H1 (cell line): ENCODE measurements around the gene SCIMP. TPM values are rescaled to one million over a fixed set of nuclear protein-coding genes. Genes with fewer than 3 reads are reported as not detected.

Experiments used
- CTCF ChIA-PET: fragments of 300-600 bp; sonication (Branson Sonifier 250); formaldehyde crosslinking; loops from one replicate; lab custom pipeline; 2021; ENCODE audit not compliant: partially characterized antibody; lab: Charles Lee
- POLR2A ChIA-PET: fragments of 300-600 bp; sonication (Branson Sonifier 250); formaldehyde crosslinking; loops from one replicate; lab custom pipeline; 2021; ENCODE audit warnings: inconsistent platforms; ENCODE audit not compliant: partially characterized antibody; lab: Charles Lee
- DNase-seq, 2 experiments: peaks; one replicate each; pipeline versions ENCODE4 v3.0.0 to v3.0.0-alpha.2; 2010 to 2022; ENCODE audit warnings: low spot score in 2 of 2, low read depth in 1 of 2, mixed read lengths in 1 of 2
- FAIRE-seq: peaks from 2 replicates; lab custom pipeline; 2011; peaks lifted over from hg19 to GRCh38; lab: Jason Lieb, UNC
- H2AFZ ChIP-seq: 2 replicates; pipeline ENCODE4 v1.8.1; 2012; ENCODE audit warnings: low read length, inconsistent platforms
- H2AK5ac ChIP-seq: 2 replicates; pipeline ENCODE4 v1.6.1; 2013; ENCODE audit warnings: low read depth, low read length
- H2BK120ac ChIP-seq: replicated peaks from 2 replicates; pipeline ENCODE3; 2013; ENCODE audit warnings: low read depth, low read length, inconsistent platforms
- H2BK12ac ChIP-seq: 2 replicates; pipeline ENCODE4 v1.6.1; 2013; ENCODE audit warnings: low read depth, low read length
- H2BK15ac ChIP-seq: 2 replicates; pipeline ENCODE4 v1.6.1; 2013; ENCODE audit warnings: low read length
- H2BK20ac ChIP-seq: 2 replicates; pipeline ENCODE4 v1.6.1; 2013; ENCODE audit warnings: low read length
- H2BK5ac ChIP-seq: 2 replicates; pipeline ENCODE4 v1.6.1; 2013; ENCODE audit warnings: low read depth, low read length
- H3K14ac ChIP-seq: 2 replicates; pipeline ENCODE4 v1.6.1; 2013; ENCODE audit warnings: inconsistent platforms; ENCODE audit not compliant: insufficient read length
- H3K18ac ChIP-seq: 2 replicates; pipeline ENCODE4 v1.6.1; 2013; ENCODE audit warnings: low read length; ENCODE audit errors: extremely low read depth
- H3K23ac ChIP-seq: 2 replicates; pipeline ENCODE4 v1.6.1; 2013; ENCODE audit warnings: inconsistent platforms; ENCODE audit not compliant: insufficient read length
- H3K23me2 ChIP-seq: 2 replicates; pipeline ENCODE4 v1.6.1; 2013; ENCODE audit warnings: low read depth, low read length
- H3K27ac ChIP-seq: 2 replicates; pipeline ENCODE4 v1.6.1; 2011; ENCODE audit warnings: low read depth, low read length, inconsistent platforms
- H3K27me3 ChIP-seq, 4 experiments: replicated peaks in 1 of 4; 1 replicate in 1 of 4; 2 replicates in 3 of 4; pipeline versions ENCODE4 v1.6.1 to v1.8.1; 2011 to 2013; ENCODE audit warnings: low read length in 3 of 4, mild to moderate bottlenecking in 3 of 4, inconsistent platforms in 2 of 4, mixed read lengths in 2 of 4, moderate library complexity in 1 of 4; ENCODE audit not compliant: control insufficient read depth in 3 of 4, insufficient read depth in 3 of 4; ENCODE audit errors: extremely low read depth in 1 of 4
- H3K36me3 ChIP-seq, 4 experiments: 2 replicates each; pipeline versions ENCODE4 v1.6.1 to v1.8.1; 2011 to 2013; ENCODE audit warnings: mild to moderate bottlenecking in 4 of 4, low read length in 3 of 4, moderate library complexity in 2 of 4, control low read depth in 1 of 4, inconsistent platforms in 1 of 4; ENCODE audit not compliant: insufficient read depth in 4 of 4, control insufficient read depth in 2 of 4
- H3K4ac ChIP-seq: replicated peaks from 2 replicates; pipeline ENCODE3; 2013; ENCODE audit warnings: low read length, low read depth, mixed read lengths, inconsistent platforms; ENCODE audit not compliant: insufficient read length
- H3K4me1 ChIP-seq, 4 experiments: replicated peaks in 1 of 4; 1 replicate in 1 of 4; 2 replicates in 3 of 4; pipeline versions ENCODE4 v1.6.1 to v1.8.1; 2011 to 2013; ENCODE audit warnings: low read length in 3 of 4, inconsistent platforms in 2 of 4, mixed read lengths in 1 of 4; ENCODE audit not compliant: insufficient read depth in 4 of 4, control insufficient read depth in 3 of 4
- H3K4me2 ChIP-seq, 2 experiments: 2 replicates each; pipeline versions ENCODE4 v1.6.1 to v1.8.1; 2011 to 2013; ENCODE audit warnings: low read depth in 2 of 2, low read length in 2 of 2, control low read depth in 1 of 2, inconsistent platforms in 1 of 2, mild to moderate bottlenecking in 1 of 2; ENCODE audit not compliant: insufficient read depth in 1 of 2
- H3K4me3 ChIP-seq, 4 experiments: fragments of 200-600, 300-600 bp in 1 of 4; sonication (generic), shearing (Covaris generic), sonication (Bioruptor Twin) in 1 of 4; 2 replicates each; pipeline versions ENCODE4 v1.5.1 to v1.8.1; 2011 to 2016; ENCODE audit warnings: low read length in 4 of 4, low read depth in 3 of 4, control low read depth in 2 of 4, inconsistent platforms in 2 of 4, mild to moderate bottlenecking in 2 of 4, mixed read lengths in 1 of 4, moderate library complexity in 1 of 4; ENCODE audit not compliant: insufficient read depth in 2 of 4; ENCODE audit errors: extremely low read depth in 1 of 4
- H3K56ac ChIP-seq: replicated peaks from 2 replicates; pipeline ENCODE3; 2013; ENCODE audit warnings: low read depth, mild to moderate bottlenecking, mixed read lengths, low read length, inconsistent platforms; ENCODE audit not compliant: insufficient read length
- H3K79me1 ChIP-seq: 2 replicates; pipeline ENCODE4 v1.6.1; 2013; ENCODE audit warnings: low read depth, low read length, control low read depth
- H3K79me2 ChIP-seq, 2 experiments: 2 replicates each; pipeline versions ENCODE4 v1.6.1 to v1.8.1; 2012 to 2013; ENCODE audit warnings: low read length in 2 of 2, mild to moderate bottlenecking in 2 of 2, inconsistent platforms in 1 of 2; ENCODE audit not compliant: insufficient read depth in 2 of 2, control insufficient read depth in 1 of 2
- H3K9ac ChIP-seq, 4 experiments: replicated peaks in 1 of 4; 1 replicate in 1 of 4; 2 replicates in 3 of 4; pipeline versions ENCODE4 v1.6.1 to v1.8.1; 2011 to 2013; ENCODE audit warnings: low read depth in 3 of 4, low read length in 3 of 4, control low read depth in 2 of 4, mild to moderate bottlenecking in 2 of 4, moderate library complexity in 2 of 4, inconsistent platforms in 1 of 4; ENCODE audit errors: extremely low read depth in 1 of 4
- H3K9me3 ChIP-seq, 2 experiments: 2 replicates each; pipeline versions ENCODE4 v1.6.1 to v1.8.1; 2012 to 2013; ENCODE audit warnings: mild to moderate bottlenecking in 2 of 2, moderate library complexity in 2 of 2, control low read depth in 1 of 2, inconsistent platforms in 1 of 2, low read depth in 1 of 2, low read length in 1 of 2, mixed read lengths in 1 of 2; ENCODE audit not compliant: insufficient read depth in 2 of 2
- H4K20me1 ChIP-seq, 2 experiments: replicated peaks in 1 of 2; 2 replicates each; pipeline versions ENCODE3 to v1.8.1; 2011 to 2013; ENCODE audit warnings: inconsistent platforms in 2 of 2, low read length in 2 of 2, mild to moderate bottlenecking in 1 of 2; ENCODE audit not compliant: insufficient read depth in 2 of 2, control insufficient read depth in 1 of 2
- H4K5ac ChIP-seq: 2 replicates; pipeline ENCODE4 v1.6.1; 2013; ENCODE audit warnings: low read length, low read depth, mixed read lengths, inconsistent platforms; ENCODE audit not compliant: insufficient read length
- H4K8ac ChIP-seq: 2 replicates; pipeline ENCODE4 v1.8.0; 2013; ENCODE audit warnings: mild to moderate bottlenecking, moderate library complexity, low read length, inconsistent platforms; ENCODE audit not compliant: insufficient read depth; ENCODE audit errors: extremely low read depth
- H4K91ac ChIP-seq: replicated peaks from 2 replicates; pipeline ENCODE3; 2013; ENCODE audit warnings: low read length, mixed read lengths, inconsistent platforms; ENCODE audit not compliant: insufficient read length
- ASH2L ChIP-seq: fragments of 200-600, 300-600 bp; sonication (generic); IDR thresholded peaks from one replicate; pipeline ENCODE4 v1.7.1; 2017; ENCODE audit warnings: low read length
- HDAC2 ChIP-seq, 2 experiments: fragments of 300-600 bp in 1 of 2; sonication (generic) in 1 of 2; IDR thresholded peaks; 2 replicates each; pipeline ENCODE4 v1.6.1; 2011 to 2012; ENCODE audit warnings: low read depth in 2 of 2, low read length in 2 of 2, mild to moderate bottlenecking in 2 of 2, moderate library complexity in 2 of 2, borderline replicate concordance in 1 of 2, inconsistent platforms in 1 of 2
- POLR2A ChIP-seq, 2 experiments: IDR thresholded peaks; 1 replicate in 1 of 2; 2 replicates in 1 of 2; pipeline ENCODE4 v1.6.1; 2011; ENCODE audit warnings: low read depth in 2 of 2, low read length in 2 of 2, mild to moderate bottlenecking in 2 of 2; ENCODE audit errors: control extremely low read depth in 1 of 2
- RFX5 ChIP-seq: IDR thresholded peaks from 2 replicates; pipeline ENCODE4 v1.6.1; 2011; ENCODE audit warnings: low read depth, low read length, improper control_type of control experiment, borderline replicate concordance
- RXRA ChIP-seq: IDR thresholded peaks from 2 replicates; pipeline ENCODE4 v1.6.1; 2011; ENCODE audit warnings: low read depth, mild to moderate bottlenecking, low read length, moderate library complexity; ENCODE audit not compliant: insufficient read depth
- TBP ChIP-seq: IDR thresholded peaks from 2 replicates; pipeline ENCODE4 v1.6.1; 2011; ENCODE audit warnings: low read depth, low read length, improper control_type of control experiment
- ZNF274 ChIP-seq: IDR thresholded peaks from 2 replicates; pipeline ENCODE4 v1.7.0; 2012; ENCODE audit warnings: low read length, borderline replicate concordance; ENCODE audit errors: extremely low read depth
- WGBS, 2 experiments: shearing (Covaris generic) in 1 of 2; methylation state at CpG; one replicate each; pipeline versions ENCODE4 v1.1.6 to v1.1.7; 2013 to 2015; ENCODE audit warnings: low lambda C conversion rate in 2 of 2, mixed read lengths in 2 of 2, inconsistent platforms in 1 of 2, low coverage in 1 of 2, missing lambda C conversion rate in 1 of 2; ENCODE audit not compliant: insufficient replicate concordance in 2 of 2, insufficient coverage in 1 of 2, insufficient read length in 1 of 2; ENCODE audit errors: extremely low coverage in 1 of 2, missing lambda C conversion rate in 1 of 2; 5-methylcytosine and 5-hydroxymethylcytosine counted together
- polyA plus RNA-seq, 7 experiments: library from polyadenylated mRNA; depleted of rRNA in 3 of 7; stranded (reverse) in 5 of 7; unstranded in 2 of 7; fragments of >200 nt in 5 of 7; fragments of 200-250 nt in 2 of 7; gene quantifications; 1 replicate in 5 of 7; 2 replicates in 1 of 7; 4 replicates in 1 of 7; pipeline versions ENCODE4 v1.2.1 to v1.2.3, GENCODE V29; 2011 to 2013; ENCODE audit warnings: missing spikeins in 2 of 7, mixed read lengths in 2 of 7
- total RNA-seq: library from RNA; stranded (reverse); fragmentation: NEBNext Ultra II Directional; extraction: Animal tissue kit (Norgen Biotek cat#: 25700); gene quantifications from 2 replicates; pipeline ENCODE4 v1.2.1, GENCODE V29; 2021

SCIMP gene
- total and polyA plus RNA-seq, 2 of the 8 experiments (the other 6 are each of a cell fraction or from before 2014, with no cell fraction given) = not detected

DNA sequence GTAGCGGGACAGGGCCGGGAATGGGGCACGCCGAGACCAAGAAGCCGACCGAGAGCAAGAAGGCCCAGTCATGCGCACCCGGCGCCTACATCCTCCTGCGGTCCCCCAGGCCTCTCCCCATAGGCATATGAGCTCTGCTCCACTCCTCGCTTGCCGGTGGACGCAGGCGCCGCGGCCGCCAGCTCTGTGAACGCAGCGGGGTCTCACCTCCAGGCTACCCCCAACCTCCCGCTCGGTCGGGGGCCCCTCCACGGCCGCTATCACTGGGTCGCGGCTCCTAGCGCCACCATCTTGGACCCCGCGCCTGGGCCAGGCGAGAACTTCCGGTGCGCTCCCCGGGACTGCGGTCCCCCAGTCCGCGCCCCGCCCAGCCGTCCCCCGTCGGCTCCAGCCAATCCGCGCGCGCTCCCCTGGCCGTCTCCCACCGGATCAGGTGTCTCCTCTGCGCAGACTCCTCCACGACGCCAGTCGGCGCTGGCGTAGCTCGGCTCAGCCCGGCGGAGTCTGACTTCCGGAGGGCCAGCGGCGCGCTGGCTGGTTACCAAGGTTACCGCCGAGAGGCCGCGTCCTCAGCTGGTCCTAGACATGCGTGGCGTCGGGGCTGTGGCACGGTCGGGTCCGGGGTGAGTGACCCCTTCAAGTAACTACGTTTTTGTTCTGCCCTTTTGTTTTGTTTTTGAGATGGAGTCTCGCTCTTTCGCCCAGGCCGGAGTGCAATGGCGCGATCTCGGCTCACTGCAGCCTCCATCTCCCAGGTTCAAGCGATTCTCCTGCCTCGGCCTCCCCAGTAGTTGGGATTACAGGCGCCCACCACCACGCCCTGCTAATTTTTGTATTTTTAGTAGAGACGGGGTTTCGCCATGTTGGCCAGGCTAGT, 42.9 kb downstream of the SCIMP start, which contains the start of gene ZNF594:
TSS of gene ZNF594 (minus strand) at position 328 of the 877 bp plus-strand sequence. CDS start 7,612 bp downstream, outside the sequence.
- H2AFZ ChIP-seq = no peak within 1 kb of the TSS; the same call in 1 of the 2 replicates
- POLR2A ChIA-PET = interaction anchor here (0.6 to 2.7 kb wide), 9 partner anchors 9 to 394 kb away, joined by 3 to 23 read pairs (median 3); partner anchors contain the start of gene ZNF232
- peak; percentile 78 to 90 for TF ChIP-seq POLR2A (IDR thresholded peaks at IDR 0.05; ENCODE audit: control extremely low read depth in 1 of 2, low read depth in 2 of 2, low read length in 2 of 2)
- TF ChIP-seq ZNF274 = no peak
- no peak for TF ChIP-seq RFX5
- peak; percentile 89 for TF ChIP-seq ASH2L
- peak; percentile 57; the same call in 1 of the 2 replicates for TF ChIP-seq TBP
- TF ChIP-seq HDAC2 (IDR thresholded peaks at IDR 0.05; ENCODE audit: borderline replicate concordance in 1 of 2, low read depth in 2 of 2, low read length in 2 of 2) = peak in 1 of 2 experiments; percentile 48; a peak in 1 of 4 replicates
- TF ChIP-seq RXRA = no peak

More for the DNA sequence above, 42.9 kb downstream of the SCIMP start, which contains the start of gene ZNF594:
- peaks cover 0 to 33% (median 14%) of the 10 kb centered on the region in 4 experiments; a peak in 4 of 8 replicates for H3K36me3 ChIP-seq
- DNase-seq (peak; percentile 85 to 98), FAIRE-seq (no peak)
- H2BK120ac ChIP-seq = no peak within 1 kb of the TSS
- no peak within 1 kb of the TSS for H2BK20ac ChIP-seq
- H2AK5ac ChIP-seq = no peak within 1 kb of the TSS
- peak within 1 kb of the TSS; percentile 78 for H3K4ac ChIP-seq
- peaks cover 0 to 3% of the 10 kb centered on the region in 2 experiments for H4K20me1 ChIP-seq
- peaks cover 2% of the 10 kb centered on the region; the same call in 1 of the 2 replicates for H3K23me2 ChIP-seq
- H3K27ac ChIP-seq = peak within 1 kb of the TSS; percentile 73; the same call in 1 of the 2 replicates
- 15% methylated on average over 56 of the region's 82 CpGs; no CpG with 5 or more reads in 1 of the 2 experiments for WGBS, 2 experiments
- H3K4me1 ChIP-seq = peaks cover 0 to 3% (median 0%) of the 10 kb centered on the region in 4 experiments; a peak in 2 of 7 replicates
- peaks cover 27 to 30% of the 10 kb centered on the region in 2 experiments for H3K9me3 ChIP-seq
- no peak within 1 kb of the TSS for H3K14ac ChIP-seq
- H3K23ac ChIP-seq = peak within 1 kb of the TSS; percentile 61
- H3K79me2 ChIP-seq = peaks cover 0 to 11% of the 10 kb centered on the region in 2 experiments; a peak in 1 of 4 replicates
- peak within 1 kb of the TSS; percentile 84; the same call in 1 of the 2 replicates for H3K18ac ChIP-seq
- peak within 1 kb of the TSS; percentile 74 to 78 (median 76) for H3K9ac ChIP-seq
- no peak within 1 kb of the TSS for H2BK12ac ChIP-seq
- H3K4me2 ChIP-seq = peak within 1 kb of the TSS; percentile 51 to 81
- H3K27me3 ChIP-seq = no peaks in the 10 kb centered on the region; a peak in 1 of 7 replicates
- H3K79me1 ChIP-seq = no peaks in the 10 kb centered on the region
- peak within 1 kb of the TSS; percentile 96 for H4K91ac ChIP-seq
- H4K5ac ChIP-seq = peak within 1 kb of the TSS; percentile 93
- peak within 1 kb of the TSS; percentile 82 for H3K56ac ChIP-seq
- CTCF ChIA-PET = interaction anchor here (0.6 to 1.4 kb wide), 9 partner anchors 19 to 1721 kb away, joined by 3 to 4 read pairs (median 3); partner anchors contain the start of gene ZFP3
- H2BK5ac ChIP-seq = peak within 1 kb of the TSS; percentile 69; the same call in 1 of the 2 replicates
- H3K4me3 ChIP-seq = peak within 1 kb of the TSS; percentile 64 to 92 (median 80)
- H2BK15ac ChIP-seq = no peak within 1 kb of the TSS
- H4K8ac ChIP-seq = peak within 1 kb of the TSS; percentile 98; the same call in 1 of the 2 replicates
